Tibial nerve (tissue), 4 donors: ENCODE data around the gene ATG7. TPM values are rescaled to one million over a fixed set of nuclear protein-coding genes. Genes with fewer than 3 reads are reported as not detected.

Experiments
- DNase-seq, 2 donors: peaks; one replicate each; pipeline ENCODE4 v3.0.0-alpha.2; 2019; ENCODE audit warnings: low spot score in 2 of 2
- H3K27ac ChIP-seq, 4 donors: fragments of 200-600 bp; sonication (generic) in 3 of 4; one replicate each; pipeline ENCODE4 v1.5.1; 2017 to 2019; ENCODE audit warnings: mild to moderate bottlenecking in 1 of 4
- H3K27me3 ChIP-seq, 2 donors: fragments of 200-600 bp; sonication (generic) in 1 of 2; one replicate each; pipeline versions ENCODE4 v1.5.1 to v1.6.0; 2017 to 2019
- H3K36me3 ChIP-seq, 3 donors: fragments of 200-600 bp; sonication (generic); one replicate each; pipeline ENCODE4 v1.5.1; 2018 to 2019
- H3K4me1 ChIP-seq, 4 donors: fragments of 200-600 bp; sonication (generic) in 3 of 4; one replicate each; pipeline ENCODE4 v1.5.1; 2017 to 2019
- H3K4me3 ChIP-seq, 4 donors: fragments of 200-600 bp; sonication (generic) in 3 of 4; one replicate each; pipeline ENCODE4 v1.5.1; 2017 to 2019; ENCODE audit warnings: mild to moderate bottlenecking in 1 of 4, moderate library complexity in 1 of 4
- H3K9me3 ChIP-seq, 4 donors: fragments of 200-600 bp; sonication (generic) in 3 of 4; one replicate each; pipeline ENCODE4 v1.5.1; 2017 to 2019
- EP300 ChIP-seq, 2 donors: sonication (generic); formaldehyde crosslinking; IDR thresholded peaks; one replicate each; pipeline ENCODE4 v1.6.1; 2017; ENCODE audit warnings: antibody characterized with exemption in 2 of 2, mild to moderate bottlenecking in 1 of 2
- POLR2A ChIP-seq, 2 donors: fragments of 450-650 bp; IDR thresholded peaks; one replicate each; pipeline ENCODE4 v1.6.1; 2017; ENCODE audit warnings: antibody characterized with exemption in 2 of 2, mild to moderate bottlenecking in 2 of 2, moderate library complexity in 2 of 2
- WGBS, 2 donors: methylation state at CpG; one replicate each; pipeline ENCODE4 v1.1.5; 2018; 5-methylcytosine and 5-hydroxymethylcytosine counted together
- total RNA-seq, 4 donors: library from RNA; depleted of rRNA; stranded (reverse); fragments of >200 nt; gene quantifications; one replicate each; pipeline ENCODE4 v1.1.0, GENCODE V29; 2016
- TF ChIP-seq, protein P1 (sequence below), 5 experiments: fragments of 200-600 bp in 3 of 5; fragments of 450-650 bp in 2 of 5; sonication (generic) in 3 of 5; IDR thresholded peaks; one replicate each; pipeline ENCODE4 v1.5.1; 2016 to 2019; ENCODE audit warnings: antibody characterized with exemption in 5 of 5, mild to moderate bottlenecking in 3 of 5, moderate library complexity in 2 of 5

ATG7 gene
- total RNA-seq, 4 donors from 2014 or later, result 71.0 to 94.0 (median 76.2) TPM

DNA sequence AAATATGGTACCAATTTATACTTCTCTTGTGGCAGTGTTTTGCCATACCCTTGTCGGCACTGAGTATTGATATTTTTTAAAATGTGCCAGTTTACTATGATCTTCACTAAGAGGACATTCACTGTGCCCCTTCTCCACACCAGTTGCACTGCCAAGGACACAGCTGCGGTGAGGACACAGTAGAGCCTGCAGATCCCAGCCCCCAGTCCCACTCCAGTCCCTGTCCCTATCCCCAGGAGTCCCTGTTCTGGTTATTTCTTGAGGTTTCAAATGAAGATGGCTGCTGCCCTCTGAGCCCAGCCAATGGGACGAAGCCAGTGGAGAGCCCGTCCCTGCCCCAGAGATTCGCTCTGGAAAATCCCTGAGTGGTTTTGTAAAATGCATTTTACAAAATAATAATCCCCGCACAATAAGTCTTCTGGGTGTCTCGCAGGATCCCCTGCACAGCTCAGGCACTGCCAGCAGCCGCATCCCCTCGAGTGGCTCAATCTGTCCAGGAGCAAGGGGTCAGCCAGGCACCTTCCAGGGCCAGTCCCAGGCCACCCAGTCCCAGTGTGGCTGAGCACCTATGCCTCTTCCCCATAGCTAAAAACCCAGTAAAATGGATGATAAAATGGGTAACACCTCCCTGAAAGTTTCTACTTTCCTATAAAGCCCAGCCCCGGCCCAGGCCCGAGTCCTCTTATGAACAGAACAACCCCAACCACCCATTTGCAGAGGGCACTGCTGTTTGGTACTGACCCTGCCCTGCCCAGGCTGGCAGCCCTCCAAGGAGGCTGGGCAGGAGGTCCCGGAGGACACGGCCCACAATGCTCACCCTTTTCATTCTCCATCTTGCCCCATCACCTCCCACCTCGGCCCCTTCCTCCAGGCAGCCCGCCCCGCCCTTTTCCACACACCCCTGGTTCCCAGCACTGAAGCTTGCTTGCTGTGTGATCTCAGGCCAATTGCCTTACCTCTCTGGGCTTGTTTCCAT lies 280.4 kb downstream of the ATG7 start:
- DNase-seq, result peak in 1 of 2 donors; percentile 8
- WGBS, 2 donors, result 75 to 81% methylated on average over 16 of the region's 16 CpGs
- Histone ChIP-seq H3K4me1 (peaks cover 0 to 54% (median 46%) of the 10 kb centered on the region in 4 donors), H3K36me3 (peaks cover 0 to 24% (median 0%) of the 10 kb centered on the region in 3 donors), H3K4me3 (no peak overlapping the region), H3K27ac (peak overlapping the region in 3 of 4 donors; percentile 44 to 97 (median 83)), H3K9me3 (no peaks in the 10 kb centered on the region), H3K27me3 (no peaks in the 10 kb centered on the region)
- TF ChIP-seq EP300 (IDR thresholded peaks at IDR 0.05), result no peak
- no peak for TF ChIP-seq POLR2A (IDR thresholded peaks at IDR 0.05)
- TF ChIP-seq, protein P1, sequence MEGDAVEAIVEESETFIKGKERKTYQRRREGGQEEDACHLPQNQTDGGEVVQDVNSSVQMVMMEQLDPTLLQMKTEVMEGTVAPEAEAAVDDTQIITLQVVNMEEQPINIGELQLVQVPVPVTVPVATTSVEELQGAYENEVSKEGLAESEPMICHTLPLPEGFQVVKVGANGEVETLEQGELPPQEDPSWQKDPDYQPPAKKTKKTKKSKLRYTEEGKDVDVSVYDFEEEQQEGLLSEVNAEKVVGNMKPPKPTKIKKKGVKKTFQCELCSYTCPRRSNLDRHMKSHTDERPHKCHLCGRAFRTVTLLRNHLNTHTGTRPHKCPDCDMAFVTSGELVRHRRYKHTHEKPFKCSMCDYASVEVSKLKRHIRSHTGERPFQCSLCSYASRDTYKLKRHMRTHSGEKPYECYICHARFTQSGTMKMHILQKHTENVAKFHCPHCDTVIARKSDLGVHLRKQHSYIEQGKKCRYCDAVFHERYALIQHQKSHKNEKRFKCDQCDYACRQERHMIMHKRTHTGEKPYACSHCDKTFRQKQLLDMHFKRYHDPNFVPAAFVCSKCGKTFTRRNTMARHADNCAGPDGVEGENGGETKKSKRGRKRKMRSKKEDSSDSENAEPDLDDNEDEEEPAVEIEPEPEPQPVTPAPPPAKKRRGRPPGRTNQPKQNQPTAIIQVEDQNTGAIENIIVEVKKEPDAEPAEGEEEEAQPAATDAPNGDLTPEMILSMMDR (IDR thresholded peaks at IDR 0.05), result no peak

DNA sequence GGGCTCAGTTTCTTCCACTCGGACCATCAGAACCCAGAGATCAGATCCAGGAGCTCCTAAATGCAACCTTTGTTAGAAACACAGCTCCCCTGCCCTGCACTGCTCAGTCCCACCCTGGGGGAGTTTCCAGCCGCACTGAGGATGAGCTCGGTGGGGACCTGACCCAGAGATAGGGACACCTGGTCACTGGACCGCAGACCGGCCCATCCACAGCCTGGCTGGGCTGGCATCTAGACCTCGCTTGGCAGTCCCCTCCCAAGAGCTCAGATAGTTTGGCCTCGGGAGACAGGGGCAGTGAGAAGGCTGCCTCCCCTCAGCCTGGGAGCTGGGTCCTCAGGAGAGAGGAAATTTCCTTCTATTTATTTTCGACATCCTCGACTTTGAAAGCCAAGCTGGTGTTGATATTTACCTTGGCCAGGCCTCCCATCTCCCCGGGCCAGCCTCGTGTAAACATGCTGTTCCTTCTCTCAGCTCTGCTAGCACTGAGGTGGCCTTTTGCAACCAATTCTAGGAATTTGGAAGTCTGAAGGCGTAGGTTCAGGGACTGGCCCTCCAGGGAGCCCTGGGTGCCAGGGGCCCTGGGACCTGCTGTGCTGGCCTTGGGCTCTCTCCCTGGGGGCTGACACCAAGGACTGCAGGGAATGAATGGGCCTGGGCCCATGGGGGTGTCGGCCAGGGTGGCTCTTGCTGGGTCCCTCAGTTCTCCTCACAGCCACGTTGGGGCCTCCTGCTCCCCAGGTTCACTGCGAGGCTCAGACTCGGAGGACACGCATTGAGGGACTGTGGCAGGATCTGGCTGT lies 281.4 kb downstream of the ATG7 start:
- DNase-seq, result peak; percentile 64 to 68
- H3K4me1 ChIP-seq, result peaks cover 0 to 65% (median 57%) of the 10 kb centered on the region in 4 donors
- peak overlapping the region; percentile 44 to 97 (median 75) for H3K27ac ChIP-seq
- WGBS, 2 donors, result 41 to 45% methylated on average over 13 to 17 of the region's 17 CpGs
- no peak overlapping the region for H3K4me3 ChIP-seq
- TF ChIP-seq EP300 (IDR thresholded peaks at IDR 0.05) (peak; percentile 79 to 88), POLR2A (IDR thresholded peaks at IDR 0.05) (peak in 1 of 2 donors; percentile 12)
- TF ChIP-seq, protein P1 (IDR thresholded peaks at IDR 0.05), result no peak
- peaks cover 0 to 32% (median 0%) of the 10 kb centered on the region in 3 donors for H3K36me3 ChIP-seq
- H3K27me3 ChIP-seq, result no peaks in the 10 kb centered on the region
- H3K9me3 ChIP-seq, result no peaks in the 10 kb centered on the region

DNA sequence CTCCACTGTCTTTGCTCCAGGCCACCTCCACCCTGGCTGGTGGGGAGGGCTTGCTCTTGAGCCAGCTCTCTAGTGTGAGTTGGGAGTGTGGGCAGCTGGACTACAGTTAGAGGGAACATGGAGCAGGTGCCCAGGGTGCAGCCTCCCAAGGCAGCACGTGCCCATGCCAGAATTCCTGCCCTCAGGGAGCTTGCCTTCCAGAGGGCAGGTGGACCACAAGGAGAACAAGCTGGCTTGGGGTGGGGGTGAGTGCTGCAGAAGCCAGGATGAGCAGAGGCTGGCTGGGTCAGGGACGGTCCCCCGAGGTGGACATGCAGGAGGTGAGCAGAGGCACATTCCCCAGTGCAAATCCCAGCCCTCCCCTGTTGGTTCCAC lies 282.0 kb downstream of the ATG7 start:
- WGBS, 2 donors, result 73 to 94% methylated on average over 2 to 3 of the region's 3 CpGs
- peaks cover 0 to 71% (median 60%) of the 10 kb centered on the region in 4 donors for H3K4me1 ChIP-seq
- DNase-seq, result no peak
- no peaks in the 10 kb centered on the region for H3K27me3 ChIP-seq
- peak overlapping the region; percentile 32 to 97 (median 75) for H3K27ac ChIP-seq
- TF ChIP-seq, protein P1 (IDR thresholded peaks at IDR 0.05), result no peak
- no peak for TF ChIP-seq EP300 (IDR thresholded peaks at IDR 0.05)
- TF ChIP-seq POLR2A (IDR thresholded peaks at IDR 0.05), result no peak
- peaks cover 0 to 38% (median 0%) of the 10 kb centered on the region in 3 donors for H3K36me3 ChIP-seq
- H3K9me3 ChIP-seq, result no peaks in the 10 kb centered on the region
- H3K4me3 ChIP-seq, result no peak overlapping the region

DNA sequence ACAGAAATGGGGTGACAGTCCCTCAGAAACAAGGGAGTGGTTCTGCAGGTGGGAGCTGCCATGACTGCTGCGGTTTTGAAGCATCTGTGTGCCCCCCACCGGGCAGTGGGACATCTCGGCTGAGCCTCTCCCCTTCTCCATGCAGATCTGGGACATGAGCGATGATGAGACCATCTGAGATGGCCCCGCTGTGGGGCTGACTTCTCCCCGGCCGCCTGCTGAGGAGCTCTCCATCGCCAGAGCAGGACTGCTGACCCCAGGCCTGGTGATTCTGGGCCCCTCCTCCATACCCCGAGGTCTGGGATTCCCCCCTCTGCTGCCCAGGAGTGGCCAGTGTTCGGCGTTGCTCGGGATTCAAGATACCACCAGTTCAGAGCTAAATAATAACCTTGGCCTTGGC lies 282.5 kb downstream of the ATG7 start:
- no peak overlapping the region for H3K4me3 ChIP-seq
- WGBS, 2 donors, result 91 to 95% methylated on average over 9 to 12 of the region's 12 CpGs
- DNase-seq, result peak in 1 of 2 donors; percentile 9
- peak overlapping the region; percentile 47 to 97 (median 75) for H3K27ac ChIP-seq
- H3K9me3 ChIP-seq, result no peaks in the 10 kb centered on the region
- TF ChIP-seq, protein P1 (IDR thresholded peaks at IDR 0.05), result no peak
- no peak for TF ChIP-seq EP300 (IDR thresholded peaks at IDR 0.05)
- TF ChIP-seq POLR2A (IDR thresholded peaks at IDR 0.05), result no peak
- peaks cover 0 to 75% (median 63%) of the 10 kb centered on the region in 4 donors for H3K4me1 ChIP-seq
- H3K27me3 ChIP-seq, result no peaks in the 10 kb centered on the region
- peaks cover 0 to 40% (median 0%) of the 10 kb centered on the region in 3 donors for H3K36me3 ChIP-seq
